ENCODE data around the gene SMC5. TPM values are rescaled to one million over a fixed set of nuclear protein-coding genes. Genes with fewer than 3 reads are reported as not detected.

Gene SMC5
- total and polyA plus RNA-seq, 2 of the 13 experiments (the other 11 are each of a cell fraction or from before 2014, with no cell fraction given): 7.2 to 26.7 TPM

DNA sequence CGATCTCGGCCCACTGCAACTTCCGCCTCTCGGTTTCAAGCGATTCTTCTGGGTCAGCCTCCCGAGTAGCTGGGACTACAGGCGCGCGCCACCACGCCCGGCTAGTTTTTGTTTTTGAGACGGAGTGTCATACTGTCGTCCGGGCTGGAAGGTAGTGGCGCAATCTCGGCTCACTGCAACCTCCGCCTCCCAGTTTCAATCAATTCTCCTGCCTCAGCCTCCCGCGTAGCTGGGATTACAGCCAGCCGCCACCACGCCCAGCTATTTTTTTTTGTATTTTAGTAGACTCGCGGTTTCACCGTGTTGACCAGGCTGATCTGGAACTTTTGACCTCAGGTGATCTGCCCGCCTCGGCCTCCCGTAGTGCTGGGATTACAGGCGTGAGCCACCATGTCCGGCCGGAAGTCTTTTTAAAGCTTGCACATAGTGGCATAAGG is 1.2 kb downstream of the SMC5 start (continued):
- TF ChIP-seq, protein P1, sequence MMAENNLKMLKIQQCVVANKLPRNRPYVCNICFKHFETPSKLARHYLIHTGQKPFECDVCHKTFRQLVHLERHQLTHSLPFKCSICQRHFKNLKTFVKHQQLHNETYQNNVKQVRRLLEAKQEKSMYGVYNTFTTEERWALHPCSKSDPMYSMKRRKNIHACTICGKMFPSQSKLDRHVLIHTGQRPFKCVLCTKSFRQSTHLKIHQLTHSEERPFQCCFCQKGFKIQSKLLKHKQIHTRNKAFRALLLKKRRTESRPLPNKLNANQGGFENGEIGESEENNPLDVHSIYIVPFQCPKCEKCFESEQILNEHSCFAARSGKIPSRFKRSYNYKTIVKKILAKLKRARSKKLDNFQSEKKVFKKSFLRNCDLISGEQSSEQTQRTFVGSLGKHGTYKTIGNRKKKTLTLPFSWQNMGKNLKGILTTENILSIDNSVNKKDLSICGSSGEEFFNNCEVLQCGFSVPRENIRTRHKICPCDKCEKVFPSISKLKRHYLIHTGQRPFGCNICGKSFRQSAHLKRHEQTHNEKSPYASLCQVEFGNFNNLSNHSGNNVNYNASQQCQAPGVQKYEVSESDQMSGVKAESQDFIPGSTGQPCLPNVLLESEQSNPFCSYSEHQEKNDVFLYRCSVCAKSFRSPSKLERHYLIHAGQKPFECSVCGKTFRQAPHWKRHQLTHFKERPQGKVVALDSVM (CRISPR knock-in tag; IDR thresholded peaks at IDR 0.05): peak; percentile 94
- no peak for TF ChIP-seq ZFP37 (CRISPR knock-in tag; IDR thresholded peaks at IDR 0.05; ENCODE audit: borderline replicate concordance)
- no peak for TF ChIP-seq ZNF569 (CRISPR knock-in tag; IDR thresholded peaks at IDR 0.05; ENCODE audit: borderline replicate concordance)
- TF ChIP-seq ZNF33B (CRISPR knock-in tag; IDR thresholded peaks at IDR 0.05): no peak
- TF ChIP-seq CBFB (CRISPR knock-in tag; IDR thresholded peaks at IDR 0.05): no peak
- TF ChIP-seq KIAA2018 (CRISPR knock-in tag; IDR thresholded peaks at IDR 0.05; ENCODE audit: borderline replicate concordance): no peak
- no peak for TF ChIP-seq TRIM22 (IDR thresholded peaks at IDR 0.05)
- no peak for TF ChIP-seq EP300 (IDR thresholded peaks at IDR 0.05; ENCODE audit: low read depth in 2 of 2, low read length in 2 of 2)
- TF ChIP-seq EP300 (CRISPR knock-in tag; IDR thresholded peaks at IDR 0.05; ENCODE audit: borderline replicate concordance): no peak
- TF ChIP-seq KAT8 (CRISPR knock-in tag; IDR thresholded peaks at IDR 0.05): no peak
- no peak for TF ChIP-seq ZNF552 (CRISPR knock-in tag; IDR thresholded peaks at IDR 0.05; ENCODE audit: borderline replicate concordance)
- TF ChIP-seq IRF2 (CRISPR knock-in tag; IDR thresholded peaks at IDR 0.05): no peak
- TF ChIP-seq, protein P2, sequence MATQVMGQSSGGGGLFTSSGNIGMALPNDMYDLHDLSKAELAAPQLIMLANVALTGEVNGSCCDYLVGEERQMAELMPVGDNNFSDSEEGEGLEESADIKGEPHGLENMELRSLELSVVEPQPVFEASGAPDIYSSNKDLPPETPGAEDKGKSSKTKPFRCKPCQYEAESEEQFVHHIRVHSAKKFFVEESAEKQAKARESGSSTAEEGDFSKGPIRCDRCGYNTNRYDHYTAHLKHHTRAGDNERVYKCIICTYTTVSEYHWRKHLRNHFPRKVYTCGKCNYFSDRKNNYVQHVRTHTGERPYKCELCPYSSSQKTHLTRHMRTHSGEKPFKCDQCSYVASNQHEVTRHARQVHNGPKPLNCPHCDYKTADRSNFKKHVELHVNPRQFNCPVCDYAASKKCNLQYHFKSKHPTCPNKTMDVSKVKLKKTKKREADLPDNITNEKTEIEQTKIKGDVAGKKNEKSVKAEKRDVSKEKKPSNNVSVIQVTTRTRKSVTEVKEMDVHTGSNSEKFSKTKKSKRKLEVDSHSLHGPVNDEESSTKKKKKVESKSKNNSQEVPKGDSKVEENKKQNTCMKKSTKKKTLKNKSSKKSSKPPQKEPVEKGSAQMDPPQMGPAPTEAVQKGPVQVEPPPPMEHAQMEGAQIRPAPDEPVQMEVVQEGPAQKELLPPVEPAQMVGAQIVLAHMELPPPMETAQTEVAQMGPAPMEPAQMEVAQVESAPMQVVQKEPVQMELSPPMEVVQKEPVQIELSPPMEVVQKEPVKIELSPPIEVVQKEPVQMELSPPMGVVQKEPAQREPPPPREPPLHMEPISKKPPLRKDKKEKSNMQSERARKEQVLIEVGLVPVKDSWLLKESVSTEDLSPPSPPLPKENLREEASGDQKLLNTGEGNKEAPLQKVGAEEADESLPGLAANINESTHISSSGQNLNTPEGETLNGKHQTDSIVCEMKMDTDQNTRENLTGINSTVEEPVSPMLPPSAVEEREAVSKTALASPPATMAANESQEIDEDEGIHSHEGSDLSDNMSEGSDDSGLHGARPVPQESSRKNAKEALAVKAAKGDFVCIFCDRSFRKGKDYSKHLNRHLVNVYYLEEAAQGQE (IDR thresholded peaks at IDR 0.05; ENCODE audit: borderline replicate concordance in 1 of 2, low read depth in 1 of 2, low read length in 2 of 2): no peak
- no peak for TF ChIP-seq GATA4 (IDR thresholded peaks at IDR 0.05; ENCODE audit: borderline replicate concordance, low read depth)

Measured in HepG2 (cell line).